ENCODE results near the gene ZBTB5.
A peak's percentile ranks its signal among the peaks of the same experiment; 100 is the strongest.
"Not testable (repeated sequence)": the region's sequence is repeated elsewhere in the genome, so short reads cannot be mapped to it uniquely, and the experiment has no call there.

Gene ZBTB5

GRCh38 chr9:37465249-37466036 lies at the start of gene ZBTB5:
TSS of gene ZBTB5 (minus strand) at chr9:37465450. CDS start at chr9:37442551, 22,899 bp downstream.
- peak; percentile 97 to 98 for DNase-seq (ENCODE audit: low read depth in 1 of 2, low spot score in 1 of 2)

- DNase-seq (ENCODE audit: low read depth in 1 of 2, low spot score in 1 of 2), result no peak
Measured at GRCh38 chr9:37514999-37515398, 49.7 kb upstream of the ZBTB5 start.

- not testable (repeated sequence) for DNase-seq (ENCODE audit: low read depth in 1 of 2, low spot score in 1 of 2)
Measured at GRCh38 chr9:37514415-37514814, 49.2 kb upstream of the ZBTB5 start.

GRCh38 chr9:37512437-37512836 lies 47.2 kb upstream of the ZBTB5 start:
- no peak for DNase-seq (ENCODE audit: low read depth in 1 of 2, low spot score in 1 of 2)

- no peak for DNase-seq (ENCODE audit: low read depth in 1 of 2, low spot score in 1 of 2)
Measured at GRCh38 chr9:37511016-37512010, 46.1 kb upstream of the ZBTB5 start.

- not testable (repeated sequence) for DNase-seq (ENCODE audit: low read depth in 1 of 2, low spot score in 1 of 2)
Measured at GRCh38 chr9:37510053-37510452, 44.8 kb upstream of the ZBTB5 start.

- DNase-seq (ENCODE audit: low read depth in 1 of 2, low spot score in 1 of 2), result no peak
Measured at GRCh38 chr9:37509536-37509935, 44.3 kb upstream of the ZBTB5 start.

- no peak for DNase-seq (ENCODE audit: low read depth in 1 of 2, low spot score in 1 of 2)
Measured at GRCh38 chr9:37508834-37509206, 43.6 kb upstream of the ZBTB5 start.

GRCh38 chr9:37508135-37508833 lies 43.0 kb upstream of the ZBTB5 start:
- DNase-seq (ENCODE audit: low read depth in 1 of 2, low spot score in 1 of 2), result no peak

- no peak for DNase-seq (ENCODE audit: low read depth in 1 of 2, low spot score in 1 of 2)
Measured at GRCh38 chr9:37507566-37508134, 42.4 kb upstream of the ZBTB5 start.

- DNase-seq (ENCODE audit: low read depth in 1 of 2, low spot score in 1 of 2), result no peak
Measured at GRCh38 chr9:37504605-37505004, 39.4 kb upstream of the ZBTB5 start.

- no peak for DNase-seq (ENCODE audit: low read depth in 1 of 2, low spot score in 1 of 2)
Measured at GRCh38 chr9:37503736-37504135, 38.5 kb upstream of the ZBTB5 start.

GRCh38 chr9:37501957-37502596 lies 36.8 kb upstream of the ZBTB5 start:
- DNase-seq (ENCODE audit: low read depth in 1 of 2, low spot score in 1 of 2), result no peak

- DNase-seq (ENCODE audit: low read depth in 1 of 2, low spot score in 1 of 2), result no peak
Measured at GRCh38 chr9:37499297-37499696, 34.0 kb upstream of the ZBTB5 start.

GRCh38 chr9:37498457-37498856 lies 33.2 kb upstream of the ZBTB5 start:
- DNase-seq (ENCODE audit: low read depth in 1 of 2, low spot score in 1 of 2), result no peak

- no peak for DNase-seq (ENCODE audit: low read depth in 1 of 2, low spot score in 1 of 2)
Measured at GRCh38 chr9:37497320-37497719, 32.1 kb upstream of the ZBTB5 start.

GRCh38 chr9:37496020-37496419 lies 30.8 kb upstream of the ZBTB5 start:
- no peak for DNase-seq (ENCODE audit: low read depth in 1 of 2, low spot score in 1 of 2)

- DNase-seq (ENCODE audit: low read depth in 1 of 2, low spot score in 1 of 2), result no peak
Measured at GRCh38 chr9:37495571-37495970, 30.3 kb upstream of the ZBTB5 start.

- no peak for DNase-seq (ENCODE audit: low read depth in 1 of 2, low spot score in 1 of 2)
Measured at GRCh38 chr9:37491939-37492338, 26.7 kb upstream of the ZBTB5 start.
